ENCODE results near the gene FAM20C.
A peak's percentile ranks its signal among the peaks of the same experiment; 100 is the strongest.
"Not testable (repeated sequence)": the region's sequence is repeated elsewhere in the genome, so short reads cannot be mapped to it uniquely, and the experiment has no call there.

Gene FAM20C

DNA sequence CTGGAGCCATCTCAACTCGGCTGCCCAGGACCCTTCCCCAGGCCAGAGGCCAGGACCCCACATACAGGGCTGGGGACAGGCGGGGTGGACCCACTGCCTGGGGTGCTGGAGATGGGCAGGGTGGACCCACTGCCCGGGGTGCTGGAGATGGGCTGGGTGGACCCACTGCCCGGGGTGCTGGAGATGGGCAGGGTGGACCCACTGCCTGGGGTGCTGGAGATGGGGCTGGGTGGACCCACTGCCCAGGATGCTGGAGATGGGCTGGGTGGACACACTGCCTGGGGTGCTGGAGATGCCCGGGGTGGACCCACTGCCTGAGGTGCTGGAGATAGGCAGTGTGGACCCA is 65.2 kb downstream of the FAM20C start:
- Histone ChIP-seq H3K9ac (ENCODE audit: low read depth in 1 of 2, low read length in 2 of 2) (no peak overlapping the region), H3K9me3 (ENCODE audit: control insufficient read depth in 1 of 2, low read length in 2 of 2) (peaks cover 10 to 14% of the 10 kb centered on the region in 2 donors), H3K36me3 (ENCODE audit: control insufficient read depth in 1 of 2, insufficient read depth in 2 of 2, low read length in 2 of 2) (peaks cover 19 to 76% of the 10 kb centered on the region in 2 donors), H3K4me3 (ENCODE audit: low read depth in 1 of 2, low read length in 2 of 2) (no peak overlapping the region), H3K27me3 (ENCODE audit: control insufficient read depth in 1 of 2, insufficient read depth in 2 of 2, low read length in 2 of 2) (no peaks in the 10 kb centered on the region), H3K4me1 (ENCODE audit: control insufficient read depth in 1 of 2, insufficient read depth in 2 of 2, low read length in 2 of 2) (no peaks in the 10 kb centered on the region), H3K27ac (ENCODE audit: low read depth, low read length) (no peak overlapping the region)

DNA sequence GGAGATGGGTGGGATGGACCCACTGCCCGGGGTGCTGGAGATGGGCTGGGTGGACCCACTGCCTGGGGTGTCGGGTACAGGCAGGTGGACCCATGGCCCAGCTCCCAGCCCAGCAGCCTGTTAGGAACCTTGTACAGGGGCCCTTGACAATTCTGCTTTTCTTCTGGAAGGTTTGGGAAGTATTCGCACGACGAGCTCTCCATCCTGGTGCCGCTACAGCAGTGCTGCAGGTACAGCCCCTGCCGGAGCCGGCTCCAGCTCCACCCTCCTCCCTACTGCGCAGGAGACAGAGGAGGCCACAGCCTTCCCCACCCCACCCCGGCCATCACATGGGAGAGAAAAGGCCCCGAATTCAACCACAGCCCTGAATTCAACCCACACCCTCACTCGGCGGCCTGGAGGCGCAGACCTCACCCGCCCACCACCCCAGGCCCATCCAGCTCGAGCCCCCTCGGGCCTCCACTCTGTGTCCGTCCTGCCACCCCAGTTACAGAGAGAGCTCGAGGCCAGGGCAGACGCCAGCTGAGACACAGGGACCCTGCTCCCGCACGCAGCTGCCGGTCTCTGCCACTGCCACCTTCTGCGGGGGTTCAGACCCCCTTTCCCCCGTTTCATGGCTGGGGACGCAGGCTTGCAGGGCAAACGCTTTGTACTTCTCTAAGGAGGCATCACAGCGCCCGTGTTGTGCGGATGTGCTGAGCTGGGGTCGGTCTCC is 66.3 kb downstream of the FAM20C start:
- Histone ChIP-seq H3K4me1 (ENCODE audit: control insufficient read depth in 1 of 2, insufficient read depth in 2 of 2, low read length in 2 of 2) (no peaks in the 10 kb centered on the region), H3K9ac (ENCODE audit: low read depth in 1 of 2, low read length in 2 of 2) (no peak overlapping the region), H3K4me3 (ENCODE audit: low read depth in 1 of 2, low read length in 2 of 2) (no peak overlapping the region), H3K36me3 (ENCODE audit: control insufficient read depth in 1 of 2, insufficient read depth in 2 of 2, low read length in 2 of 2) (peaks cover 12 to 66% of the 10 kb centered on the region in 2 donors), H3K27me3 (ENCODE audit: control insufficient read depth in 1 of 2, insufficient read depth in 2 of 2, low read length in 2 of 2) (no peaks in the 10 kb centered on the region), H3K27ac (ENCODE audit: low read depth, low read length) (no peak overlapping the region), H3K9me3 (ENCODE audit: control insufficient read depth in 1 of 2, low read length in 2 of 2) (peaks cover 10 to 15% of the 10 kb centered on the region in 2 donors)

DNA sequence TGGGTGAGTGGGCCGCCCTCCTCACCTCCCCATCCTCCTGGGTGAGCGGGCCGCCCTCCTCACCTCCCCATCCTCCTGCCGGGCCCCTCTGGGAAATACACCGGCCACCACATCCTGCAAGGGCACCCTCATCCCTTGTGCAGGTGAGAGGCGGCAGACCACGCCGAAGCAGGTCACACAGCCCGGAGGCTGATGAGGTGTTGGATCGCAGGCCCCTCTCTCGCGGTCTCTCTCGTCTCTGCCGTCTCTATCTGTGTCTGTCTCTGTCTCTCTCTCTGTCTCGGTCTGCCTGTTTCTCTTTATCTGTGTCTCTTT is 66.8 kb downstream of the FAM20C start:
- H3K4me3 ChIP-seq (ENCODE audit: low read depth in 1 of 2, low read length in 2 of 2): no peak overlapping the region
- H3K4me1 ChIP-seq (ENCODE audit: control insufficient read depth in 1 of 2, insufficient read depth in 2 of 2, low read length in 2 of 2): no peaks in the 10 kb centered on the region
- H3K9me3 ChIP-seq (ENCODE audit: control insufficient read depth in 1 of 2, low read length in 2 of 2): peaks cover 10 to 15% of the 10 kb centered on the region in 2 donors
- no peaks in the 10 kb centered on the region for H3K27me3 ChIP-seq (ENCODE audit: control insufficient read depth in 1 of 2, insufficient read depth in 2 of 2, low read length in 2 of 2)
- H3K9ac ChIP-seq (ENCODE audit: low read depth in 1 of 2, low read length in 2 of 2): no peak overlapping the region
- H3K27ac ChIP-seq (ENCODE audit: low read depth, low read length): no peak overlapping the region
- H3K36me3 ChIP-seq (ENCODE audit: control insufficient read depth in 1 of 2, insufficient read depth in 2 of 2, low read length in 2 of 2): peaks cover 12 to 63% of the 10 kb centered on the region in 2 donors

DNA sequence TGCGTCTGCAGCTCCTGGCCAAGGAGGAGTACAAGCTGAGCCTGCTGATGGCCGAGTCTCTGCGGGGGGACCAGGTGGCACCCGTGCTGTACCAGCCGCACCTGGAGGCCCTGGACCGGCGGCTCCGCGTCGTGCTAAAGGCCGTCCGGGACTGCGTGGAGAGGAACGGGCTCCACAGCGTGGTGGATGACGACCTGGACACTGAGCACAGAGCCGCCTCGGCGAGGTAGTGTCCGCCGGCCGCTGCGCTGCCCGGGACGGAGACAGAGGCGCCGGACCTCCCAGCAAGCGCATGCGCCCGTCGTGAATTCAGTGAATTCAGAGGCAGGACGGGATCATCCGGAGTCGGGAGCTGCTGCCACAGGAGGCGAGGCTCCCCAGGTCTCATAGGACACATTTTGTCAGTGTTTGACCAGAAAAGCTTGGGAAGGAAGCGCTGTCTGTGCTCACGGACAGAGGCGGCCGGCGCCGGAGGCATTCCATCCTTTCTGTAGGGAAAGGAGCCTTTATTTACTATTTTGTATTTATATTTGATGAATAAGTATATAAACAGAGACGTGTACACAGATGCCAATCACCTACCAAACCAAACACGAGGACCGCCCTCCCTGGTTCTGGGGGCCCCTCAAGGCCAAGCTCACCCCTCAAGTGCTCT is 67.5 kb downstream of the FAM20C start:
- peaks cover 5 to 6% of the 10 kb centered on the region in 2 donors for H3K4me1 ChIP-seq (ENCODE audit: control insufficient read depth in 1 of 2, insufficient read depth in 2 of 2, low read length in 2 of 2)
- peaks cover 10 to 15% of the 10 kb centered on the region in 2 donors for H3K9me3 ChIP-seq (ENCODE audit: control insufficient read depth in 1 of 2, low read length in 2 of 2)
- peaks cover 12 to 63% of the 10 kb centered on the region in 2 donors for H3K36me3 ChIP-seq (ENCODE audit: control insufficient read depth in 1 of 2, insufficient read depth in 2 of 2, low read length in 2 of 2)
- H3K27ac ChIP-seq (ENCODE audit: low read depth, low read length): no peak overlapping the region
- H3K4me3 ChIP-seq (ENCODE audit: low read depth in 1 of 2, low read length in 2 of 2): no peak overlapping the region
- no peak overlapping the region for H3K9ac ChIP-seq (ENCODE audit: low read depth in 1 of 2, low read length in 2 of 2)
- H3K27me3 ChIP-seq (ENCODE audit: control insufficient read depth in 1 of 2, insufficient read depth in 2 of 2, low read length in 2 of 2): no peaks in the 10 kb centered on the region

DNA sequence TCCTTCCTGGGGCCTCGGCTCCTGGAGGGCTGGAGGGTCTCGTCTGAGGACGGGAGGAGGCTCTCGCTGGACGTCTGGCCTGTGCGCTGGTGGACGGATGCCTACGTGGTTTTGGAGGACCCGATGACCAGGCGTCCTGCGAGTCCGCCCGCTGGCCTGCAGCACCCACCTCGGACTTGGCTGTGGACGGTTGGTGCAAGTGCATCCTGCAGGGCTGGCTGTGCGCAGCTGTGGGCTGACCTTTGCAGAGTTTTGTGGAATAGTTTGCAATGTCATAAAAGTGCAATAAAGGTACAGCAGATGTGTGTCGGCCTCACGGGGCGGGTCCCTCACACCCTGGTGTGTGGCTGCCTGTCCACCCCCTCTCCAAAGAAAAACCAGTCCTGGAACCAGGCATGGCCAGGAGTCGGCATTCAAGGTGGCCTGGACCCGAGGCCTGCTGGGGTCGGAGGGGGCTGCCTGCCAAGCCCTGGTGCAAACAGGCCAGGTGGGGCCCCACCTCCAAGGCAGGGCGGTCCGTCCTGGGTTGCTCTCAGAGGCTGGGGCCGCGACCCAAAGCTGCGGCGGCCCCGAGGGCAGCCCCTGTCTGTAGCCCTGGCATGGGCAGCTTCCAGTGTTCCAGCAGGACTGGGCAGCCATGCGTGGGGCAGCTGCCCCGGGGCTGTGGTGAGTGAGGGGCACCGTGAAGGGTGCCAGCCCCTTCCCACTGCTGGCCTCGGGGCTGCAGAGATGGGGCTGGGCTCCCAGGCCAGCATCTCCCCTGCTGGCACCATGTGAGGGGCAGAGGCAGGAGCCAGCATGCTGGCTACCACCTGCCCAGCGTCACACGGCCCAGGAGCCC is 68.3 kb downstream of the FAM20C start:
- Histone ChIP-seq H3K27ac (ENCODE audit: low read depth, low read length) (no peak overlapping the region), H3K36me3 (ENCODE audit: control insufficient read depth in 1 of 2, insufficient read depth in 2 of 2, low read length in 2 of 2) (peaks cover 12 to 57% of the 10 kb centered on the region in 2 donors), H3K9ac (ENCODE audit: low read depth in 1 of 2, low read length in 2 of 2) (no peak overlapping the region), H3K27me3 (ENCODE audit: control insufficient read depth in 1 of 2, insufficient read depth in 2 of 2, low read length in 2 of 2) (no peaks in the 10 kb centered on the region), H3K9me3 (ENCODE audit: control insufficient read depth in 1 of 2, low read length in 2 of 2) (peaks cover 10 to 15% of the 10 kb centered on the region in 2 donors), H3K4me1 (ENCODE audit: control insufficient read depth in 1 of 2, insufficient read depth in 2 of 2, low read length in 2 of 2) (peaks cover 5 to 10% of the 10 kb centered on the region in 2 donors), H3K4me3 (ENCODE audit: low read depth in 1 of 2, low read length in 2 of 2) (no peak overlapping the region)

DNA sequence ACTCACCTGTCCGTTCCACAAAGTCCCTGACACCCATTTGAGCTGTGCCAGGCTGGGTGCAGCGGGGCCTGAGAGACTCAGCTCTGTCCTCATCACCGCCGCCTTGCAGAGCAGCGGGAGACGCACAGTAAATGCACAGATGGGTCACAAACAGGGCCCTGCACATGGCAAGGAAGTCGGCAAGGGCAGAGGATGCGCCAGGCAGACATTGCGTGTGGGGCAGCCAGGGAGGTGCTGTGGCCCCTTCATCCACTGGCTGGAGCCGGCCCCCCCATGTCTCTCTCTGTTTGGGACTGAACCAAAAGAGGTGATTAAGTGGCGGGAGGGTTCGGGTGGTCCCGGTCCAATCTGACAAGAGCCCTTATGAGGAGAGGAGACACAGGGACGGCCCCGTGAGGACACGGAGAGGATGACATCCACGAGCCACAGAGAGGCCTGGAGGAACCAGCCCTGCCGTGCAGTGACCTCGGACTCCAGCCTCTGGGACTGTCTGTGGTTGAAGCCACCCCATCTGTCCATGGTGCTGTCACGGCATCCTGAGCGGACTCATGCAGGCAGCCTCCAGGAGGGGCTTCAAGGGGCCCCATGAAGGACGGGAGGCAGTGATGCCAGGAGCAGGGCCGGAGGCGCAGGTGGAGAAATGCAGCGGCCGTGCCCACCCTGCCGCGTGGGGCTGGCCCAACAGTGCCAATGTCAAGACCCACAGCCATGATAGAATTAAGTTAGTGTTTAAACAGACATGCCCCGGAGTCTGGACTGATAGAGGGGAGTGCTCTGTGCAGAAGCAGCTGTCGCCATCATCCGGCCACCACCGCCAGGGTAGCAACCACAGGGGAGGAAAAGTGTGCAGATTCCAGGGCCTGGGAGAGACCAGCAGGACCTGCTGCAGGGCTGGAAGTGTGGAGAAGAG is 69.2 kb downstream of the FAM20C start:
- H3K4me3 ChIP-seq (ENCODE audit: low read depth in 1 of 2, low read length in 2 of 2): no peak overlapping the region
- H3K4me1 ChIP-seq (ENCODE audit: control insufficient read depth in 1 of 2, insufficient read depth in 2 of 2, low read length in 2 of 2): peaks cover 5 to 10% of the 10 kb centered on the region in 2 donors
- no peak overlapping the region for H3K9ac ChIP-seq (ENCODE audit: low read depth in 1 of 2, low read length in 2 of 2)
- H3K9me3 ChIP-seq (ENCODE audit: control insufficient read depth in 1 of 2, low read length in 2 of 2): peaks cover 10 to 15% of the 10 kb centered on the region in 2 donors
- H3K36me3 ChIP-seq (ENCODE audit: control insufficient read depth in 1 of 2, insufficient read depth in 2 of 2, low read length in 2 of 2): peaks cover 10 to 48% of the 10 kb centered on the region in 2 donors
- no peak overlapping the region for H3K27ac ChIP-seq (ENCODE audit: low read depth, low read length)
- H3K27me3 ChIP-seq (ENCODE audit: control insufficient read depth in 1 of 2, insufficient read depth in 2 of 2, low read length in 2 of 2): no peaks in the 10 kb centered on the region

DNA sequence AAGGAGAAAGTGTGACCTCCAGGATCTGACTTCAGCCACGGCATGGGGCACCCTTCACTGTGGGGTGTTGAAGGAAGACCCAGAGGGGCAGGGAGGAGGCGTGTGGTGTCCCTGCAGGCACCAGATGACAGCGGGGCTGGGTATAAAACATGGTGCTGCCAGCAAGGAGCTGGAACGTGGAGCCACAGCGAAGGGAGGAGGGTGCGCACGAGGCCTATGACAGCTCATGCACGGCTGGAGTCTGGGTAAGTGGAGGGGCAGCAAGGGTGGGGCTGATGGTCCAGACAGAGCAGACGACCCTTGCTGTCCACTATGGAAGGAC is 69.8 kb downstream of the FAM20C start:
- Histone ChIP-seq H3K9ac (ENCODE audit: low read depth in 1 of 2, low read length in 2 of 2) (no peak overlapping the region), H3K27me3 (ENCODE audit: control insufficient read depth in 1 of 2, insufficient read depth in 2 of 2, low read length in 2 of 2) (no peaks in the 10 kb centered on the region), H3K36me3 (ENCODE audit: control insufficient read depth in 1 of 2, insufficient read depth in 2 of 2, low read length in 2 of 2) (peaks cover 8 to 41% of the 10 kb centered on the region in 2 donors), H3K27ac (ENCODE audit: low read depth, low read length) (no peak overlapping the region), H3K4me1 (ENCODE audit: control insufficient read depth in 1 of 2, insufficient read depth in 2 of 2, low read length in 2 of 2) (peaks cover 5 to 10% of the 10 kb centered on the region in 2 donors), H3K9me3 (ENCODE audit: control insufficient read depth in 1 of 2, low read length in 2 of 2) (peaks cover 10 to 15% of the 10 kb centered on the region in 2 donors), H3K4me3 (ENCODE audit: low read depth in 1 of 2, low read length in 2 of 2) (peak overlapping the region in 1 of 2 donors; percentile 38)

DNA sequence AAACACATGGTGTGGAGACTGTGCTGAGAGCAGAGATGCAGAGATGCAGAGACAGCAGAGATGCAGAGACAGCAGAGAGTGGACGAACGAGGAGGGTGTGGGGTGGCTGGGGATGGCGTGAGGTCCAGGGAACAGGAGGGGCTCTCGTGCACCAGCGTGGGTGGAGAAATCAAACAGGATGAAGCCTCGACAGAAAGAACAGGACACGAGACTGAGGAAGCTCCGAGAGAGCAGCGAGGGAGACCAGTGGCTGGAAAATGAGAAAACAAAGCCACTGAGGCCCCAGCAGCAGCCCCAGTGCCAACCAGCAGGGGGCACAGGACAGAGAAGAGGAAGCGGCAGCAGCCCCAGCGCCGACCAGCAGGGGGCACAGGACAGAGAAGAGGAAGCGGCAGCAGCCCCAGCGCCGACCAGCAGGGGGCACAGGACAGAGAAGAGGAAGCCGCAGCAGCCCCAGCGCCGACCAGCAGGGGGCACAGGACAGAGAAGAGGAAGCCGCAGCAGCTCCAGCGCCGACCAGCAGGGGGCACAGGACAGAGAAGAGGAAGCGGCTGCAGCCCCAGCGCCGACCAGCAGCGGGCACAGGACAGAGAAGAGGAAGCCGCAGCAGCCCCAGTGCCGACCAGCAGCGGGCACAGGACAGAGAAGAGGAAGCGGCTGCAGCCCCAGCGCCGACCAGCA is 70.4 kb downstream of the FAM20C start:
- not testable (repeated sequence) for H3K27me3 ChIP-seq (ENCODE audit: control insufficient read depth in 1 of 2, insufficient read depth in 2 of 2, low read length in 2 of 2); H3K4me1 ChIP-seq (ENCODE audit: control insufficient read depth in 1 of 2, insufficient read depth in 2 of 2, low read length in 2 of 2); H3K27ac ChIP-seq (ENCODE audit: low read depth, low read length); H3K9ac ChIP-seq (ENCODE audit: low read depth in 1 of 2, low read length in 2 of 2)
- Histone ChIP-seq H3K4me3 (ENCODE audit: low read depth in 1 of 2, low read length in 2 of 2) (peak overlapping the region in 1 of 2 donors; percentile 38), H3K36me3 (ENCODE audit: control insufficient read depth in 1 of 2, insufficient read depth in 2 of 2, low read length in 2 of 2) (peaks cover 8 to 36% of the 10 kb centered on the region in 2 donors), H3K9me3 (ENCODE audit: control insufficient read depth in 1 of 2, low read length in 2 of 2) (peaks cover 10 to 15% of the 10 kb centered on the region in 2 donors)

DNA sequence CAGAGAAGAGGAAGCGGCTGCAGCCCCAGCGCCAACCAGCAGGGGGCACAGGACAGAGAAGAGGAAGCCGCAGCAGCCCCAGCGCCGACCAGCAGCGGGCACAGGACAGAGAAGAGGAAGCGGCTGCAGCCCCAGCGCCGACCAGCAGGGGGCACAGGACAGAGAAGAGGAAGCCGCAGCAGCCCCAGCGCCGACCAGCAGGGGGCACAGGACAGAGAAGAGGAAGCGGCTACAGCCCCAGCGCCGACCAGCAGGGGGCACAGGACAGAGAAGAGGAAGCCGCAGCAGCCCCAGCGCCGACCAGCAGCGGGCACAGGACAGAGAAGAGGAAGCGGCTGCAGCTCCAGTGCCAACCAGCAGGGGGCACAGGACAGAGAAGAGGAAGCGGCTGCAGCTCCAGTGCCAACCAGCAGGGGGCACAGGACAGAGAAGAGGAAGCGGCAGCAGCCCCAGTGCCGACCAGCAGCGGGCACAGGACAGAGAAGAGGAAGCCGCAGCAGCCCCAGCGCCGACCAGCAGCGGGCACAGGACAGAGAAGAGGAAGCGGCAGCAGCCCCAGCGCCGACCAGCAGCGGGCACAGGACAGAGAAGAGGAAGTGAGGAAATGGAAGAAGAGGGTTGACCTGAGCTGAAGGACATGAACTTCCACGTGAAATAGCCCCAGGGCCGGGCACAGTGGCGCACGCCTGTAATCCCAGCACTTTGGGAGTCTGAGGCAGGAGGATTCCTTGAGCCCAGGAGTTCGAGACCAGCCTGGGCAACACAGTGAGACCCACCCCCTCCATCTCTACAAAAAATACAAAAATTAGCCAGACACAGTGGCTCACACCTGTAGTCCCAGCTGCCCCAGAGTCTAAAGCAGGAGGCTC is 71.3 kb downstream of the FAM20C start:
- peaks cover 10 to 15% of the 10 kb centered on the region in 2 donors for H3K9me3 ChIP-seq (ENCODE audit: control insufficient read depth in 1 of 2, low read length in 2 of 2)
- peaks cover 8 to 27% of the 10 kb centered on the region in 2 donors for H3K36me3 ChIP-seq (ENCODE audit: control insufficient read depth in 1 of 2, insufficient read depth in 2 of 2, low read length in 2 of 2)
- H3K27ac ChIP-seq (ENCODE audit: low read depth, low read length); H3K4me3 ChIP-seq (ENCODE audit: low read depth in 1 of 2, low read length in 2 of 2); H3K27me3 ChIP-seq (ENCODE audit: control insufficient read depth in 1 of 2, insufficient read depth in 2 of 2, low read length in 2 of 2); H3K9ac ChIP-seq (ENCODE audit: low read depth in 1 of 2, low read length in 2 of 2); H3K4me1 ChIP-seq (ENCODE audit: control insufficient read depth in 1 of 2, insufficient read depth in 2 of 2, low read length in 2 of 2): not testable (repeated sequence)
